ENCODE results near the gene GABRG3.

DNA sequence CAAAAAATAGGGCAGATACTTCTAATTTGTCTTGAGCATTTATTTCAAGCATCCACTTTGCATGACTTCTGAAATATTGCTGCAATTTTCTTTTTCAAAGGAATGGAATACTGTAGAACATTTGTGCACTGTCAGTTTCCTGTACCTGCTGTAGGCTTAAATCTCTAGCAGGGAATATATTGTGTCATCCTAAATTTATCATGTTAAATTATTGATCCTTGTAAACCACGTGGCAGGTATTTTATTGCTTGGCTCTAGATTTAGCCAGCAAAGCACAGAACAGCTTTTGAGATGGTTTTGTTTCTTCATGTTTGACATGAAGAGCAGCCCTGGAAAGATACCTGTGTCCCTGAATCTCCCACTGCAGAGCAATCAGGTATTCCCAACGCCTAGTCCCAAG is 470.1 kb downstream of the GABRG3 start:
- TF ChIP-seq SMC3 (IDR thresholded peaks at IDR 0.05; ENCODE audit: low read depth, low read length): no peak
- TF ChIP-seq, protein P1, sequence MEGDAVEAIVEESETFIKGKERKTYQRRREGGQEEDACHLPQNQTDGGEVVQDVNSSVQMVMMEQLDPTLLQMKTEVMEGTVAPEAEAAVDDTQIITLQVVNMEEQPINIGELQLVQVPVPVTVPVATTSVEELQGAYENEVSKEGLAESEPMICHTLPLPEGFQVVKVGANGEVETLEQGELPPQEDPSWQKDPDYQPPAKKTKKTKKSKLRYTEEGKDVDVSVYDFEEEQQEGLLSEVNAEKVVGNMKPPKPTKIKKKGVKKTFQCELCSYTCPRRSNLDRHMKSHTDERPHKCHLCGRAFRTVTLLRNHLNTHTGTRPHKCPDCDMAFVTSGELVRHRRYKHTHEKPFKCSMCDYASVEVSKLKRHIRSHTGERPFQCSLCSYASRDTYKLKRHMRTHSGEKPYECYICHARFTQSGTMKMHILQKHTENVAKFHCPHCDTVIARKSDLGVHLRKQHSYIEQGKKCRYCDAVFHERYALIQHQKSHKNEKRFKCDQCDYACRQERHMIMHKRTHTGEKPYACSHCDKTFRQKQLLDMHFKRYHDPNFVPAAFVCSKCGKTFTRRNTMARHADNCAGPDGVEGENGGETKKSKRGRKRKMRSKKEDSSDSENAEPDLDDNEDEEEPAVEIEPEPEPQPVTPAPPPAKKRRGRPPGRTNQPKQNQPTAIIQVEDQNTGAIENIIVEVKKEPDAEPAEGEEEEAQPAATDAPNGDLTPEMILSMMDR (conservative IDR thresholded peaks at IDR 0.05; ENCODE audit: low read depth, low read length): no peak
- TF ChIP-seq FOS (IDR thresholded peaks at IDR 0.05; ENCODE audit: low read depth, low read length): no peak
- TF ChIP-seq CEBPB (IDR thresholded peaks at IDR 0.05; ENCODE audit: low read depth, low read length): no peak
- TF ChIP-seq, protein P2, sequence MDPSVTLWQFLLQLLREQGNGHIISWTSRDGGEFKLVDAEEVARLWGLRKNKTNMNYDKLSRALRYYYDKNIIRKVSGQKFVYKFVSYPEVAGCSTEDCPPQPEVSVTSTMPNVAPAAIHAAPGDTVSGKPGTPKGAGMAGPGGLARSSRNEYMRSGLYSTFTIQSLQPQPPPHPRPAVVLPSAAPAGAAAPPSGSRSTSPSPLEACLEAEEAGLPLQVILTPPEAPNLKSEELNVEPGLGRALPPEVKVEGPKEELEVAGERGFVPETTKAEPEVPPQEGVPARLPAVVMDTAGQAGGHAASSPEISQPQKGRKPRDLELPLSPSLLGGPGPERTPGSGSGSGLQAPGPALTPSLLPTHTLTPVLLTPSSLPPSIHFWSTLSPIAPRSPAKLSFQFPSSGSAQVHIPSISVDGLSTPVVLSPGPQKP (IDR thresholded peaks at IDR 0.05; ENCODE audit: borderline replicate concordance, low read depth, low read length): no peak
- TF ChIP-seq POLR2A (IDR thresholded peaks at IDR 0.05; ENCODE audit: low read depth, low read length): no peak
- no peak for TF ChIP-seq NFE2L2 (IDR thresholded peaks at IDR 0.05; ENCODE audit: low read depth, low read length)
- TF ChIP-seq, protein P3, sequence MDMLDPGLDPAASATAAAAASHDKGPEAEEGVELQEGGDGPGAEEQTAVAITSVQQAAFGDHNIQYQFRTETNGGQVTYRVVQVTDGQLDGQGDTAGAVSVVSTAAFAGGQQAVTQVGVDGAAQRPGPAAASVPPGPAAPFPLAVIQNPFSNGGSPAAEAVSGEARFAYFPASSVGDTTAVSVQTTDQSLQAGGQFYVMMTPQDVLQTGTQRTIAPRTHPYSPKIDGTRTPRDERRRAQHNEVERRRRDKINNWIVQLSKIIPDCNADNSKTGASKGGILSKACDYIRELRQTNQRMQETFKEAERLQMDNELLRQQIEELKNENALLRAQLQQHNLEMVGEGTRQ (IDR thresholded peaks at IDR 0.05; ENCODE audit: low read depth, low read length): no peak
- TF ChIP-seq MAFK (IDR thresholded peaks at IDR 0.05; ENCODE audit: low read depth, low read length): no peak
- TF ChIP-seq RAD21 (IDR thresholded peaks at IDR 0.05; ENCODE audit: low read length): no peak
- no peak for TF ChIP-seq MXI1 (IDR thresholded peaks at IDR 0.05; ENCODE audit: borderline replicate concordance, low read depth, low read length)
- no peak for TF ChIP-seq RCOR1 (IDR thresholded peaks at IDR 0.05; ENCODE audit: insufficient replicate concordance, low read length)

Data from IMR-90 (cell line).